ENCODE measurements around the gene NHERF2. TPM values are rescaled to one million over a fixed set of nuclear protein-coding genes. Genes with fewer than 3 reads are reported as not detected.

The NHERF2 gene
- polyA plus RNA-seq, 1 donor: 47.8 TPM

DNA sequence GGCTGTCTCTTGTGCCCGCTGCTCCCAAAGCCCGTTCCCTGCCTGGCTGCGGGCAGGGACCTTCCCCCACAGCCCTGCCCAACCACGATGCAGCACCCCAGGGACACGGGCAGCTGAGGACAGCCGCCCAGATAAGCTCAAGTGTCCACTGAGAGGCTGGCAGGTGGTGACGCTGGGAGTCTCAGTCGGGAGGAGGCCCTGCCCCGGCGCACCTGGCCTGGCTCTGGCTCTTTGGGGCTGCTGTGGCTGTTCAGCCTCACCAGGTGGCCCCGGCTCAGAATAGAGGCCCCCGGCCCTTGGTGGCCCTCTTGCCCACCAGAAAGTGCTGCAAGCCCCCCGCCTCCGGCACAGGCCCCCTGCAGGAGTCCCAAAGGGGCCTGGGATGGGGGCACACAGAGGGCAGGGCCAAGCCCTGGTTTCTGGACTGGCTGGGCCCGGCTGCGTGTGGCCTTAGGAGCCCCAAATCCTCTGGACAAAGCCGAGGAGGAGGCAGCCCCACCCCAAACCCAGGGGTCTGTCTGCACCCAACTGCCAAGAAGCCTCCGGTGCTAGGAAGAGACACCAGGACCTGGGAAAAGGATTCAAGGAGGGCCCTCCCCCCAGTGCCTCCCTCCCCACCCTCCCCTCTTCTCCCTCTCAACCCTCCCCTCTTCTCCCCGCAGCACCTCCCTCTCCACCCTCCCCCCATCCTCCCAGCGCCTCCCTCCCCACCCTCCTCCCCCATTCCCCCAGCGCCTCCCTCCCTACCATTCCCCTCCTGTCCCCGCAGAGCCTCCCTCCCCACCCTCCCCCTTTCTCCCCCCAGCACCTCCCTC, 15.7 kb downstream of the NHERF2 start:
- DNase-seq: no peak

DNA sequence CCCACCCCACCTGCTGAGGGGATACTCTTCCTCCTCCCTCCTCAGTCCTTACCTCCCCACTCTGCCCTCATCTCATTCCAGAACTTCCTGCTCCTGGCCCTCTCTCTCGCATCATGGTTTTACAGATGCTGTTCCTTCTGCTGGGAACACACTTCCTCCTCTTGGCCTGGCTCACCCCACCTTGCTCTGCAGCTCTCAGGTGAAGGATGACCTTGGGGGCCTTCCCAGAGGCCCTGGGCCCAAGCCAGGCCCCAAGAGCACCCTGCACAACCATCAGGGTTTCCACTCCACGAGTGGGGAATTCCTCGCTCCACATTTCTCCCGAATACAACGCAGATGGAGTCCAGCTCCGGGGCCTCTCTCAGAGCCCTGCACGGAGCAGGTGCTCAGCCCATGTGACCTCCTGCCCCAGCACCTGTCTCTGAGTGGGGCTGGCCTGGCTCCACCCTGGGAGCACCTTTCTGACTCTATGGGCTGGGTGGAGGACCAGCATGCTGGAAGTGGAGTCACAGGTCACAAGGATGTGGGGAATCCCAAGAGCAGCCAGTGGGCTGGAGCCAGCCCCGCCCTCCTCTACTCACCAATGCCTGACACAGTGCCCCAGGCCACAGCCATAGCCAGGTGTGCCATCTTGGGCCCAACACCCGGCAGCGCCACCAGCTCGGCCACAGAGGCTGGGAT, 16.4 kb downstream of the NHERF2 start:
- DNase-seq: no peak

GRCh38 chr16:2043667-2044451, 17.2 kb downstream of the NHERF2 start:
- no peak for DNase-seq

DNA sequence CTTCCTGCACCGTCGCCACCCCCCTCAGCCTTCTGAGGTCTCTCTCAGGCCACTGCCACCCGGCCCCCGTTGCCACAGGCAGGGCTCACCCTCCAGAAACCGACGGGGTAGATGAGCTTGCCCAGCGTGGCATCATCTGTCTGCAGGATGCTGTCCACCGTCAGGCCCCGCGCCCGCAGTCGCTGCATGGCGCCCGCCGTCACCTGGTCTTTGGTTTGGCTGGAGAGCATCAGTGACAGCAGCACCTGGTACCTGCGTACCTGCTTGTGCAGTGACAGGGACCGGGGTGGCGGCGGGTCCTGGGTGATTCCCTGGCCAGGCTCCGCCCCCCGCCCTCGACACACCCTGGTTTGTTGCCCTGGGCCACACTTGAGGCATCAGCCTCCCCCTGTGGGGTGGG, 17.8 kb downstream of the NHERF2 start:
- DNase-seq: no peak

DNA sequence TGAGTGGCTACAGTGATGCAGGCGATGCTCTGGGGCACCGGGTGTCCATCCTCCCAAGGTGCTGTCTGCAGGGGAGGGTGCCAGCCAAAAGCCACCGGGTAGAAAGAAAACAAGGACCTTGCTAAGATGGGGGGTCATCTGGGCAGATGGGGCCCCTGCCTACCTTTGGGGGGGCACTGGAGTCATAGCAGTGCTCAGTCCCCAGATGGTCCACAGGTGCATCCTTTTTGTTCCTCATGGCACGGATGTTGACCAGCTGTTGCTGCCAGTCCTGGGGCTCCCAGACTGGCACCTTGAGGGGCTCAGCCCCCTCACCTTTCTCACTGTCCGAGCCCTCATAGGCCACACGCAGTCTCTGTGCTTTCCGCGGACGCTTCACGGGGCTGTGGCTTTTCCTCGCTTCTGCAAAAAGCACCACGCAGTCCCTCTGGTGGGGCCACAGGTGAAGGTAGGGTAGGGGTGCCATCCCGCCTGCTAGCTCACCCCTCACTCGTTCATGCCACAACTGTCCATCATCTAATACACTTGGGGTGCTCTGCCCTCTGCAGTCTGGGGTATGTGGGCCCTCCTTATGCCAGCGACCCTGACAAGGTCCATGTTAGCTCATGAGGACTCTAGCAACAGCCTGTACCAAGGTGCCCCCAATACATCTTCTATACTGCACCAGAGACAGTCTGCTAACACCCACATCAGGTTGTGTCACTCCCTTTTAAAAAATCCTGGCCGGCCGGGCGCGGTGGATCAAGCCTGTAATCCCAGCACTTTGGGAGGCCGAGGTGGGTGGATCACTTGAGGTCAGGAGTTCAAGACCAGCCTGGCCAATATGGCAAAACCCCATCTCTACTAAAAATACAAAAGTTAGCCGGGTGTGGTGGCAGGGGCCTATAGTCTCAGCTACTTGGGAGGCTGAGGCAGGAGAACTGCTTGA, 19.5 kb downstream of the NHERF2 start:
- no peak for DNase-seq

DNA sequence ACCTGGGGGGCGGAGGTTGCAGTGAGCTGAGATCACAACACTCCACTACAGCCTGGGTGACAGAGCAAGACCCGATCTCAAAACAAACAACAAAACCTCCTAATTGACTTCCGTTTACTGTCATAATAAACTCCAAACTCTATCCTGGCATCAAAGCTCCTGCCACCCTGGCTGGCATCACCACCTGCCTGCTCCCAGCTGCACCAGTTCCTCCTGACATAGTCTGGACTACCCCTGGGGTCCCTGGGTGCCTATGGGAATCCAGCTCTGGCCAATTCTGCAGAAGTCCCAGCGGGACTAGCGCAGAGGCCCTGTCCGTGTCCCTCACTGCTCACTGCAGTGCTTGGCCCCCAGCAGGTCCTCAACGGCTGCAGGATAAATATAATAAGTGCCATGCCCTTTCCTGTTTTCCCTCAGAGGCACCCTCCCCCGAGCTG, 20.2 kb downstream of the NHERF2 start:
- no peak for DNase-seq

DNA sequence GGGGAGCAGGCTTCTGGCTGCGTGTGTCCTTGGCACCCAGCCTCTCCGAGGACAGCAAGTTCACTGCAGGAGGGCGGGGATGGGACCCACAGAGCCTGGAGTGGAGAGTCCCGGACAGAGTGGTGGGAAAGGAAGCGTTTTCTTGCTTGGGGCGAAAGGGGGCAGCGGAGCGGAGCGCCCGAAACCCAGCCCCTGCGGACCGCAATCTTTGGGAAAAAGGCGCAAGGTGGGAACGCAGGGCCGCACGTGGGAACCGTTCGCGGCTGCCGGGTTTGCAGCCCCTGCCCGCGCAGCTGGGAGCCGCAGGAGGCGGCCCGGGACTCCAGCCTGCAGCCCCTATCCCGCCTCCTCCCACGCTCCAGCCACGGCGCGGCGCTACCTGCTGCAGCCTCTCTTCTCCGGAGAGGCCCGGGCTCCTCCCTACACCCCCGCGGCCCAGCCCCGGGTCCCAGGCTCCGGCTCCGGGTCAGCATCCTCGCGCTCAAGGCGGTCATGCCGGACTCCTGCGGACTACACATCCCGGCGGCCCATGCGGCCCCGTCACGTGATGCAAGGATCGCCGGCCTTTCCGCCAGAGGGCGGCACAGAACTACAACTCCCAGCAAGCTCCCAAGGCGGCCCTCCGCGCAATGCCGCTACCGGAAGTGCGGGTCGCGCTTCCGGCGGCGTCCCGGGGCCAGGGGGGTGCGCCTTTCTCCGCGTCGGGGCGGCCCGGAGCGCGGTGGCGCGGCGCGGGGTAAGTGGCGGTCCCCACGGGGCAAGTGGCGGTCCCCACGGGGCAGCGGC, 20.8 kb downstream of the NHERF2 start, which contains the start of the genes NTHL1 and TSC2:
NTHL1 (minus strand) TSS at position 505 of the 786 bp plus-strand sequence; CDS start at position 494, 11 bp downstream.
TSC2 (plus strand) TSS at position 656 of the 786 bp plus-strand sequence. CDS start 631 bp downstream, outside the sequence.
- peak; percentile 98 for DNase-seq

- no peak for DNase-seq
These were observed 21.4 kb downstream of the NHERF2 start for GRCh38 chr16:2048116-2048543.

- no peak for DNase-seq
These were observed 26.5 kb downstream of the NHERF2 start for GRCh38 chr16:2053211-2053610.

DNA sequence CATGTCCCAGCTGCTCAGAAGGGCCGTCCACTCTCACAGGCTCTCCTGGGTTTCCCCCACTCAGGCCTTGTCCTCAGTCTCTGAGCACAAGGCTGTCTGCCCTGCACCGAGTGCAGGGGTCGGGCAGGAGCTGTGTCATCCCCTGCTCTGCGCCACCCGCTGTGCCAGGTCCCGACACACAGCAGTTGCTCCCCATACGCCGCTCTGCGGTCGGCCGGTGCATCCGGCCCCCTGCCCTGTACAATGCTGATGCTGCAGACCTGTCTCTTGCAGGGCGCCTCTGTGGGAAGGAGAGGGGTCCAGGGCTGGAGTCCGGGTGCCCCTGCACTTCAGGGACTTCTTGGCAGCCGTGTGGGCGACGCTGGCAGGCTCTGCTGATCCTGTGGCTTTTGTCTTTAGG, 27.2 kb downstream of the NHERF2 start:
- no peak for DNase-seq

GRCh38 chr16:2054543-2055245, 28.0 kb downstream of the NHERF2 start:
- no peak for DNase-seq

GRCh38 chr16:2056077-2056476, 29.4 kb downstream of the NHERF2 start:
- no peak for DNase-seq

- DNase-seq: no peak
These were observed 30.1 kb downstream of the NHERF2 start for GRCh38 chr16:2056681-2057407.

- no peak for DNase-seq
These were observed 30.7 kb downstream of the NHERF2 start for GRCh38 chr16:2057438-2057837.

GRCh38 chr16:2058420-2058819, 31.7 kb downstream of the NHERF2 start:
- no peak for DNase-seq

DNA sequence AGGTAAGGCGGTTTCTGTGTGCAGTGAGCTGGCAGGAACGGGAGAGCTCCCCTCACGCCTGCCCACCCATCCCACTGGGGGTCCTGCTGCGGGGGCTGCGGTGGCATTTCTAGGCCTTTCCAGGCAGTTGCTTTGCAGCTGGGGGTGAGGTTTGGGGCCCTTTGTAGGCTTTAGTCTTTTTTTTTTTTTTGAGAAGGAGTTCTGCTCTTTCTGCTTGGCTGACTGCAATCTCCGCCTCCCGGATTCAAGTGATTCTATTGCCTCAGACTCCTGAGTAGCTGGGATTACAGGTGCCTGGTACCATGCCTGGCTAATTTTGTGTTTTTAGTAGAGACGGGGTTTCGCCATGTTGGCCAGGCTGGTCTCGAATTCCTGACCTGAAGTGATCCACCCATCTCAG, 32.2 kb downstream of the NHERF2 start:
- no peak for DNase-seq

DNA sequence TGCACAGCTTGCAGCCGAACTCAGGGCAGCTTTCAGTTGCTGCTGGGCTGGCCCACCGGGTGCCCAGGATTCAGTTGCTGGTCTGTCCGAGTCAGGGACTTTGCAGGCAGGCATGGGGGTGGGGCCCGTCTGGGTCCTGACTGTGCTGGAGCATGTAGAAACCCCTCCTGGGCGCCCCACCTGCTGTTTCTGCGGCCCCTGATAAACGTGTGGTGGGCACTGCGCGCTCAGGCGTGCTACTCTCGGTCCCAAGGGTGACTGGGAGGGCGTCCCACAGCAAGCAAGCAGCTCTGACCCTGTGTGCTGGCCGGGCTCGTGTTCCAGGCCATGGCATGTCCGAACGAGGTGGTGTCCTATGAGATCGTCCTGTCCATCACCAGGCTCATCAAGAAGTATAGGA, 33.6 kb downstream of the NHERF2 start:
- no peak for DNase-seq

DNA sequence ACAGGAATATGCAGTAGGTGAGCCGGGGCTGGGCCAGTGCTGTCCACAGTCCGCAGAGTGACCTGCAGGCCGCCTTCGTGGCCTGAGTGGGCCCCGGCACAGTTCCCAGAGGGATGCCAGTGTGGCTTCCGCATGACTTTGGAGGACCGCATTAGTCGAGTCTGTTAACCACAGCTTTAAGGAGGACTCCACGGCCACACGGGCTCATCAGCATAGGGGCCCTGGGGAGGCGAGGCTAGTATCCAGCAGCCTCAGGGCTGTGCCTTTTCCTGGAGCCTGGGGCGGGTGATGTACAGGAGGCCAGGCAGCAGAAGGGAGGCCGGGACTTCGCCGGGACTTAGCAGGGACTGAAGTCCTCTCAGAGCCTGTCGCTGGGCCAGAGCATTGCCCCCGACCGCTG, 34.3 kb downstream of the NHERF2 start:
- no peak for DNase-seq

DNA sequence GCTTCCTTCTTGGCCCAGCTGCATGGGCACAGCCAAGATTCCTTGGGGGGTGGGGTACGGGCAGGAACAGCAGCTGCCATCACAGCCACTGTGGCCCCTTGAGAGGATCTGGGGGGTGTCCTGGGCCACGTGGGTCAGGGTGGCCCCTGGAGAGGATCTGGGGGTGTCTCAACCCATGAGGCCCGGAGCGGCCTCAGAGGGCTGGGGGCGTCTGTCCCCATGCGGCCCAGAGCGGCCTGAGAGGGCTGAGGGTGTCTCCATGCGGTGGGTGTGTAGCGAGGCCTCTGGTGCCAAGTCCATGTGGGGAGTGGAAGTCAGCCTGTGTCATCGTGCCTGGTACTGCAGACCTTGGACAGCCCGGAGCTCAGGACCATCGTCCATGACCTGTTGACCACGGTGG, 34.8 kb downstream of the NHERF2 start:
- no peak for DNase-seq

- no peak for DNase-seq
These were observed 36.1 kb downstream of the NHERF2 start for GRCh38 chr16:2062801-2063200.
